IMR-90 (cell line): ENCODE data around the gene RPS5. TPM values are rescaled to one million over a fixed set of nuclear protein-coding genes. Genes with fewer than 3 reads are reported as not detected.

ENCODE experiments used
- ATAC-seq: fragments of 200-7000 bp; cut with Tn5 transposase; 2 replicates; pipeline ENCODE4 v1.9.1; 2020; ENCODE audit warnings: low read depth, mild to moderate bottlenecking, moderate library complexity
- BruUV-seq: library from RNA; stranded (reverse); fragments of 400-500 nt; replicated peaks from 2 replicates; lab custom pipeline; 2021; lab: Mats Ljungman, UMichigan
- CTCF ChIA-PET: fragments of 300-600 bp; formaldehyde crosslinking; extraction: SDS; loops from one replicate; lab custom pipeline; 2021; ENCODE audit warnings: antibody characterized with exemption; lab: Yijun Ruan, JAX
- POLR2A ChIA-PET: fragments of 300-600 bp; sonication (Branson Sonifier 250); formaldehyde crosslinking; loops from one replicate; lab custom pipeline; 2022; ENCODE audit warnings: antibody characterized with exemption; ENCODE audit not compliant: unreplicated experiment; lab: Charles Lee
- DNase-seq: peaks from one replicate; pipeline ENCODE4 v3.0.0; 2013
- H2AFZ ChIP-seq: replicated peaks from 2 replicates; pipeline ENCODE3; 2013; ENCODE audit warnings: low read length, mild to moderate bottlenecking; ENCODE audit not compliant: poor library complexity
- H2AK5ac ChIP-seq: 2 replicates; pipeline ENCODE4 v1.6.1; 2013; ENCODE audit warnings: low read depth, low read length, inconsistent platforms
- H2AK9ac ChIP-seq: replicated peaks from 2 replicates; pipeline ENCODE3; 2013; ENCODE audit warnings: mild to moderate bottlenecking, low read depth, low read length, moderate library complexity; ENCODE audit not compliant: poor library complexity
- H2BK120ac ChIP-seq: 2 replicates; pipeline ENCODE4 v1.6.1; 2013; ENCODE audit warnings: low read depth, low read length, inconsistent platforms
- H2BK15ac ChIP-seq: 3 replicates; pipeline ENCODE4 v1.6.1; 2013; ENCODE audit warnings: low read depth, low read length, inconsistent platforms
- H2BK20ac ChIP-seq: 2 replicates; pipeline ENCODE4 v1.6.1; 2013; ENCODE audit warnings: low read depth, mild to moderate bottlenecking, inconsistent platforms, low read length, moderate library complexity
- H2BK5ac ChIP-seq: 2 replicates; pipeline ENCODE4 v1.6.1; 2013; ENCODE audit warnings: mild to moderate bottlenecking, low read depth, low read length, inconsistent platforms; ENCODE audit not compliant: poor library complexity, severe bottlenecking
- H3K14ac ChIP-seq: replicated peaks from 2 replicates; pipeline ENCODE4 v1.6.1; 2013; ENCODE audit warnings: low read depth, low read length, inconsistent platforms
- H3K18ac ChIP-seq: 2 replicates; pipeline ENCODE4 v1.6.1; 2013; ENCODE audit warnings: low read depth, low read length, control low read depth
- H3K23ac ChIP-seq: 2 replicates; pipeline ENCODE4 v1.6.1; 2013; ENCODE audit warnings: low read depth, low read length, inconsistent platforms
- H3K27ac ChIP-seq: 2 replicates; pipeline ENCODE4 v1.5.1; 2013; ENCODE audit warnings: mild to moderate bottlenecking, control low read depth, low read length; ENCODE audit not compliant: insufficient read depth
- H3K27me3 ChIP-seq: 2 replicates; pipeline ENCODE4 v1.6.1; 2013; ENCODE audit warnings: low read length; ENCODE audit not compliant: control insufficient read depth, insufficient read depth
- H3K36me3 ChIP-seq: 2 replicates; pipeline ENCODE4 v1.6.1; 2013; ENCODE audit warnings: low read length, mixed read lengths; ENCODE audit not compliant: control insufficient read depth, insufficient read depth
- H3K4ac ChIP-seq: 2 replicates; pipeline ENCODE4 v1.6.1; 2013; ENCODE audit warnings: low read depth, low read length, inconsistent platforms
- H3K4me1 ChIP-seq: 2 replicates; pipeline ENCODE4 v1.6.1; 2013; ENCODE audit warnings: low read length, mixed read lengths; ENCODE audit not compliant: control insufficient read depth, insufficient read depth
- H3K4me2 ChIP-seq: 2 replicates; pipeline ENCODE4 v1.6.1; 2013; ENCODE audit warnings: low read depth, mild to moderate bottlenecking, control low read depth, low read length, moderate library complexity
- H3K4me3 ChIP-seq: 2 replicates; pipeline ENCODE4 v1.5.1; 2013; ENCODE audit warnings: low read depth, mild to moderate bottlenecking, control low read depth, low read length, moderate library complexity; ENCODE audit not compliant: insufficient read depth
- H3K56ac ChIP-seq: 2 replicates; pipeline ENCODE4 v1.6.1; 2013; ENCODE audit warnings: low read length, inconsistent platforms; ENCODE audit not compliant: insufficient read depth; ENCODE audit errors: extremely low read depth
- H3K79me1 ChIP-seq, 2 experiments: 2 replicates each; pipeline ENCODE4 v1.6.1; 2013; ENCODE audit warnings: low read length in 2 of 2, inconsistent platforms in 1 of 2, low read depth in 1 of 2
- H3K9ac ChIP-seq: 2 replicates; pipeline ENCODE4 v1.6.1; 2013; ENCODE audit warnings: low read depth, low read length, control low read depth
- H3K9me1 ChIP-seq: 2 replicates; pipeline ENCODE4 v1.6.1; 2013; ENCODE audit warnings: low read length, inconsistent platforms; ENCODE audit not compliant: insufficient read depth
- H3K9me3 ChIP-seq: 2 replicates; pipeline ENCODE4 v1.6.1; 2013; ENCODE audit warnings: low read length; ENCODE audit not compliant: control insufficient read depth, insufficient read depth
- H4K20me1 ChIP-seq: 2 replicates; pipeline ENCODE4 v1.6.1; 2013; ENCODE audit warnings: low read length, inconsistent platforms; ENCODE audit not compliant: insufficient read depth
- H4K5ac ChIP-seq: 2 replicates; pipeline ENCODE4 v1.6.1; 2013; ENCODE audit warnings: mild to moderate bottlenecking, low read depth, low read length, control low read depth
- H4K8ac ChIP-seq, 2 experiments: 2 replicates each; pipeline ENCODE4 v1.6.1; 2013; ENCODE audit warnings: low read depth in 2 of 2, low read length in 2 of 2, control low read depth in 1 of 2, inconsistent platforms in 1 of 2
- H4K91ac ChIP-seq: 2 replicates; pipeline ENCODE4 v1.6.1; 2013; ENCODE audit warnings: low read depth, low read length, inconsistent platforms; ENCODE audit not compliant: insufficient read depth
- BHLHE40 ChIP-seq: fragments of 150-350 bp; IDR thresholded peaks from 2 replicates; pipeline ENCODE4 v1.6.1; 2016; ENCODE audit warnings: mild to moderate bottlenecking, low read depth, low read length
- CEBPB ChIP-seq: IDR thresholded peaks from 2 replicates; pipeline ENCODE4 v1.6.1; 2012; ENCODE audit warnings: low read depth, low read length, improper control_type of control experiment
- MAFK ChIP-seq: IDR thresholded peaks from 2 replicates; pipeline ENCODE4 v1.6.1; 2012; ENCODE audit warnings: low read depth, low read length, improper control_type of control experiment
- MAZ ChIP-seq: IDR thresholded peaks from 2 replicates; pipeline ENCODE4 v1.6.1; 2012; ENCODE audit warnings: low read depth, mild to moderate bottlenecking, low read length, improper control_type of control experiment, moderate library complexity, borderline replicate concordance
- MXI1 ChIP-seq: IDR thresholded peaks from 2 replicates; pipeline ENCODE4 v1.6.1; 2012; ENCODE audit warnings: low read depth, mild to moderate bottlenecking, low read length, moderate library complexity, borderline replicate concordance
- NFE2L2 ChIP-seq: fragments of 150-350 bp; IDR thresholded peaks from 2 replicates; pipeline ENCODE4 v1.6.1; 2016; ENCODE audit warnings: low read depth, mild to moderate bottlenecking, low read length
- POLR2A ChIP-seq: IDR thresholded peaks from 2 replicates; pipeline ENCODE4 v1.6.1; 2012; ENCODE audit warnings: mild to moderate bottlenecking, low read depth, low read length
- RAD21 ChIP-seq: IDR thresholded peaks from 2 replicates; pipeline ENCODE4 v1.6.1; 2012; ENCODE audit warnings: low read length, improper control_type of control experiment
- RFX5 ChIP-seq: IDR thresholded peaks from 2 replicates; pipeline ENCODE4 v1.8.0; 2012; ENCODE audit warnings: low read depth, mild to moderate bottlenecking, low read length, moderate library complexity
- SMC3 ChIP-seq: fragments of 150-350 bp; IDR thresholded peaks from 2 replicates; pipeline ENCODE4 v1.6.1; 2016; ENCODE audit warnings: low read depth, mild to moderate bottlenecking, antibody characterized with exemption, low read length, moderate library complexity
- WGBS, 2 experiments: methylation state at CpG; one replicate each; pipeline versions ENCODE4 v1.1.5 to v1.1.7; 2013; ENCODE audit warnings: missing lambda C conversion rate in 2 of 2; ENCODE audit not compliant: insufficient read length in 1 of 2; ENCODE audit errors: extremely low coverage in 2 of 2; 5-methylcytosine and 5-hydroxymethylcytosine counted together
- dilution Hi-C: fragments of 300-500 bp; cut with HindIII; formaldehyde crosslinking; loops from one replicate; pipeline ENCODE4 v1.14.3; 2018; ENCODE audit warnings: low sequenced_read_pairs; ENCODE audit not compliant: unreplicated experiment
- in situ Hi-C: fragments of 300-500 bp; cut with MboI; formaldehyde crosslinking; loops from 3 replicates; pipeline ENCODE4 v1.14.3; 2019; ENCODE audit warnings: low sequenced_read_pairs, inconsistent platforms, mixed read lengths
- intact Hi-C: fragments of 100-400 bp; cut with micrococcal nuclease; formaldehyde crosslinking; loops from 2 replicates; pipeline ENCODE4 v1.10.0; 2022
- polyA plus RNA-seq, 3 experiments: library from polyadenylated mRNA; depleted of rRNA; stranded (reverse); fragments of >200 nt; gene quantifications; 2 replicates each; pipeline ENCODE4 v1.2.3, GENCODE V29; 2012; ENCODE audit warnings: low replicate concordance in 1 of 3
- total RNA-seq: library from RNA; depleted of rRNA; stranded (reverse); fragments of >200 nt; gene quantifications from 2 replicates; pipeline ENCODE4 v1.2.3, GENCODE V29; 2012
- TF ChIP-seq, protein P1 (sequence below): conservative IDR thresholded peaks from 2 replicates; pipeline ENCODE4 v1.5.1; 2012; ENCODE audit warnings: mild to moderate bottlenecking, low read depth, low read length, improper control_type of control experiment
- TF ChIP-seq, protein P2 (sequence below): fragments of 150-350 bp; IDR thresholded peaks from 2 replicates; pipeline ENCODE4 v1.6.1; 2016; ENCODE audit warnings: low read depth, mild to moderate bottlenecking, low read length, moderate library complexity, borderline replicate concordance
- TF ChIP-seq, protein P3 (sequence below): fragments of 150-350 bp; IDR thresholded peaks from 2 replicates; pipeline ENCODE4 v1.6.1; 2017; ENCODE audit warnings: mild to moderate bottlenecking, antibody characterized with exemption, low read length, low read depth

Gene RPS5
- total and polyA plus RNA-seq, 2 of the 4 experiments (the other 2 are of a cell fraction) = 3,265 to 5,858 TPM

DNA sequence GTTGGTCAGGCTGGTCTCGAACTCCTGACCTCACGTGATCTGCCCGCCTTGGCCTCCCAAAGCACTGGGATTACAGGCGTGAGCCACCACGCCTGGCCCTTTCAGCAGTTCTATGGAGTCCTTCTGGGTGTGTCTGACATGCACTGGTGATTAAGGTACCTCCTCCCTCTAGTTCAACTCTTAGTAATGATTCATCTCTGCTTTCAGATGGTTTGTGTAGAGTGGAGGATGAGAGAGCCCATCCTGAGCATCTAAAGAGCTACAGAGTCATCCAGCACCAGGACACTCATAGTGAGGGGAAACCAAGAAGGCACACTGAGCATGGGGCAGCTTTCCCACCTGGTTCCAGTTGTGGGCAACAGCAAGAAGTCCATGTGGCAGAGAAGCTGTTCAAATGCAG is 29.5 kb downstream of the RPS5 start:
- WGBS, 2 experiments = 96% methylated on average over 5 of the region's 5 CpGs; no CpG with 5 or more reads in 1 of the 2 experiments
- H2BK15ac ChIP-seq = no peak overlapping the region
- H2BK20ac ChIP-seq = no peak overlapping the region
- H4K20me1 ChIP-seq = no peaks in the 10 kb centered on the region
- no peak overlapping the region for H3K4me2 ChIP-seq
- ATAC-seq (peak; percentile 27; the same call in 1 of the 2 replicates), DNase-seq (no peak)
- H4K5ac ChIP-seq = no peak overlapping the region
- H2AFZ ChIP-seq = no peak overlapping the region
- H3K36me3 ChIP-seq = peaks cover 49% of the 10 kb centered on the region
- dilution Hi-C loops = no loop called here
- intact Hi-C loops = no loop called here
- no peak overlapping the region for H3K9ac ChIP-seq
- ChIA-PET CTCF (no interaction called here), POLR2A (no interaction called here)
- H3K4me1 ChIP-seq = no peaks in the 10 kb centered on the region
- no peak for TF ChIP-seq CEBPB
- TF ChIP-seq BHLHE40 = no peak
- TF ChIP-seq, protein P1, sequence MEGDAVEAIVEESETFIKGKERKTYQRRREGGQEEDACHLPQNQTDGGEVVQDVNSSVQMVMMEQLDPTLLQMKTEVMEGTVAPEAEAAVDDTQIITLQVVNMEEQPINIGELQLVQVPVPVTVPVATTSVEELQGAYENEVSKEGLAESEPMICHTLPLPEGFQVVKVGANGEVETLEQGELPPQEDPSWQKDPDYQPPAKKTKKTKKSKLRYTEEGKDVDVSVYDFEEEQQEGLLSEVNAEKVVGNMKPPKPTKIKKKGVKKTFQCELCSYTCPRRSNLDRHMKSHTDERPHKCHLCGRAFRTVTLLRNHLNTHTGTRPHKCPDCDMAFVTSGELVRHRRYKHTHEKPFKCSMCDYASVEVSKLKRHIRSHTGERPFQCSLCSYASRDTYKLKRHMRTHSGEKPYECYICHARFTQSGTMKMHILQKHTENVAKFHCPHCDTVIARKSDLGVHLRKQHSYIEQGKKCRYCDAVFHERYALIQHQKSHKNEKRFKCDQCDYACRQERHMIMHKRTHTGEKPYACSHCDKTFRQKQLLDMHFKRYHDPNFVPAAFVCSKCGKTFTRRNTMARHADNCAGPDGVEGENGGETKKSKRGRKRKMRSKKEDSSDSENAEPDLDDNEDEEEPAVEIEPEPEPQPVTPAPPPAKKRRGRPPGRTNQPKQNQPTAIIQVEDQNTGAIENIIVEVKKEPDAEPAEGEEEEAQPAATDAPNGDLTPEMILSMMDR = no peak
- no peak for TF ChIP-seq RAD21
- no peak for TF ChIP-seq MXI1
- no peak for TF ChIP-seq RFX5
- TF ChIP-seq NFE2L2 = no peak
- TF ChIP-seq, protein P2, sequence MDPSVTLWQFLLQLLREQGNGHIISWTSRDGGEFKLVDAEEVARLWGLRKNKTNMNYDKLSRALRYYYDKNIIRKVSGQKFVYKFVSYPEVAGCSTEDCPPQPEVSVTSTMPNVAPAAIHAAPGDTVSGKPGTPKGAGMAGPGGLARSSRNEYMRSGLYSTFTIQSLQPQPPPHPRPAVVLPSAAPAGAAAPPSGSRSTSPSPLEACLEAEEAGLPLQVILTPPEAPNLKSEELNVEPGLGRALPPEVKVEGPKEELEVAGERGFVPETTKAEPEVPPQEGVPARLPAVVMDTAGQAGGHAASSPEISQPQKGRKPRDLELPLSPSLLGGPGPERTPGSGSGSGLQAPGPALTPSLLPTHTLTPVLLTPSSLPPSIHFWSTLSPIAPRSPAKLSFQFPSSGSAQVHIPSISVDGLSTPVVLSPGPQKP = no peak
- TF ChIP-seq, protein P3, sequence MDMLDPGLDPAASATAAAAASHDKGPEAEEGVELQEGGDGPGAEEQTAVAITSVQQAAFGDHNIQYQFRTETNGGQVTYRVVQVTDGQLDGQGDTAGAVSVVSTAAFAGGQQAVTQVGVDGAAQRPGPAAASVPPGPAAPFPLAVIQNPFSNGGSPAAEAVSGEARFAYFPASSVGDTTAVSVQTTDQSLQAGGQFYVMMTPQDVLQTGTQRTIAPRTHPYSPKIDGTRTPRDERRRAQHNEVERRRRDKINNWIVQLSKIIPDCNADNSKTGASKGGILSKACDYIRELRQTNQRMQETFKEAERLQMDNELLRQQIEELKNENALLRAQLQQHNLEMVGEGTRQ = no peak
- no peak for TF ChIP-seq MAZ
- TF ChIP-seq MAFK = no peak
- no peak for TF ChIP-seq SMC3
- TF ChIP-seq POLR2A = no peak
- H3K4me3 ChIP-seq = no peak overlapping the region
- peaks cover 22% of the 10 kb centered on the region for H3K9me3 ChIP-seq
- no peak overlapping the region for H3K14ac ChIP-seq
- no peak overlapping the region for H2BK5ac ChIP-seq
- H4K8ac ChIP-seq = no peak overlapping the region
- H3K56ac ChIP-seq = no peak overlapping the region
- no peak overlapping the region for H3K23ac ChIP-seq
- peaks cover 23 to 32% of the 10 kb centered on the region in 2 experiments for H3K79me1 ChIP-seq
- no TSS peak for BruUV-seq
- H2BK120ac ChIP-seq = no peak overlapping the region
- H2AK9ac ChIP-seq = no peak overlapping the region
- no peak overlapping the region for H3K4ac ChIP-seq
- no peak overlapping the region for H2AK5ac ChIP-seq
- H4K91ac ChIP-seq = no peak overlapping the region
- no peak overlapping the region for H3K18ac ChIP-seq
- in situ Hi-C loops = no loop called here
- H3K27me3 ChIP-seq = no peaks in the 10 kb centered on the region
- no peaks in the 10 kb centered on the region for H3K9me1 ChIP-seq
- H3K27ac ChIP-seq = no peak overlapping the region
